PC-9 (cell line): ENCODE measurements around the gene NXPH1.

Experiments used
- CTCF ChIP-seq: fragments of 200-600 bp; sonication (generic); conservative IDR thresholded peaks from 2 replicates; pipeline ENCODE4 v1.6.1; 2017; ENCODE audit warnings: mixed run types, antibody characterized with exemption, mild to moderate bottlenecking, moderate library complexity
- EZH2 ChIP-seq: fragments of 200-600 bp; sonication (generic); IDR thresholded peaks from 2 replicates; pipeline ENCODE4 v1.8.0; 2017; ENCODE audit warnings: antibody characterized with exemption, low read depth

GRCh38 chr7:8389593-8390261, 43.7 kb upstream of the NXPH1 start:
- TF ChIP-seq CTCF (no peak), EZH2 (no peak)
